ENCODE data around the gene KLHL25. TPM values are rescaled to one million over a fixed set of nuclear protein-coding genes. Genes with fewer than 3 reads are reported as not detected.
A peak's percentile ranks its signal among the peaks of the same experiment; 100 is the strongest.

The KLHL25 gene
- polyA plus RNA-seq, 3 donors from 2014 or later: 1.2 to 2.6 TPM; not detected in 1

- no peak overlapping the region for H3K4me3 Mint-ChIP-seq
- H3K27ac Mint-ChIP-seq: no peak overlapping the region
- no peaks in the 10 kb centered on the region for H3K36me3 Mint-ChIP-seq
- H3K9me3 Mint-ChIP-seq: no peaks in the 10 kb centered on the region
- peaks cover 0 to 3% of the 10 kb centered on the region in 2 donors for H3K4me1 Mint-ChIP-seq
- DNase-seq: no peak
- H3K27me3 Mint-ChIP-seq (ENCODE audit: low read depth in 3 of 3): peaks cover 0 to 2% (median 0%) of the 10 kb centered on the region in 3 donors
These were observed 28.5 kb downstream of the KLHL25 start for GRCh38 chr15:85766001-85766831.

- Mint-ChIP-seq H3K4me1 (peaks cover 0 to 3% of the 10 kb centered on the region in 2 donors), H3K27ac (no peak overlapping the region), H3K36me3 (no peaks in the 10 kb centered on the region), H3K27me3 (ENCODE audit: low read depth in 3 of 3) (peaks cover 0 to 2% (median 0%) of the 10 kb centered on the region in 3 donors), H3K9me3 (no peaks in the 10 kb centered on the region), H3K4me3 (no peak overlapping the region)
- no peak for DNase-seq
These were observed 30.0 kb downstream of the KLHL25 start for GRCh38 chr15:85764649-85765277.

- Mint-ChIP-seq H3K36me3 (no peaks in the 10 kb centered on the region), H3K9me3 (no peaks in the 10 kb centered on the region), H3K4me3 (no peak overlapping the region), H3K4me1 (peaks cover 0 to 3% of the 10 kb centered on the region in 2 donors), H3K27ac (no peak overlapping the region), H3K27me3 (ENCODE audit: low read depth in 3 of 3) (peaks cover 0 to 2% (median 0%) of the 10 kb centered on the region in 3 donors)
- DNase-seq: no peak
These were observed 30.8 kb downstream of the KLHL25 start for GRCh38 chr15:85763673-85764633.

DNA sequence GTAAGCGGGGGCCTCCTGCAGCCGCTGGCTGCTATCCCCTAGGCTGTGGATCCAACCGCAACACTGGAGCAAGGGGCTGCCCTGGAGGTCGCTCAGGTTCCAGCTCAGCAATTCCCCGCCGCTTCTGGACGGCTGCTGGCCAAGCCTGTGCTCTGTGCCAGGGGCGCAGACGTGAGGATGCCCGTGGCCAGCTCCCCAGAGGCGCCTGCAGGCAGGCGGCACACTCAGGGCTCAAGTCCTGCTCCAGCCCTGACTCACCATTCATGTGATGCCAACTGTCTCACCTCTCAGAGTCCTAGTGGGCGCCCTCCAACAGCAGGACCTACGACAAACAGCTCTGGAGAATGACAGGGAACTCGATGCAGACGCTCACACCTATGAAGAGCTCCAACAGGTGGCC is 31.6 kb downstream of the KLHL25 start:
- no peak for DNase-seq
- H3K4me1 Mint-ChIP-seq: peaks cover 0 to 3% of the 10 kb centered on the region in 2 donors
- no peaks in the 10 kb centered on the region for H3K36me3 Mint-ChIP-seq
- H3K27me3 Mint-ChIP-seq (ENCODE audit: low read depth in 3 of 3): peaks cover 0 to 2% (median 0%) of the 10 kb centered on the region in 3 donors
- no peaks in the 10 kb centered on the region for H3K9me3 Mint-ChIP-seq
- no peak overlapping the region for H3K27ac Mint-ChIP-seq
- no peak overlapping the region for H3K4me3 Mint-ChIP-seq

DNA sequence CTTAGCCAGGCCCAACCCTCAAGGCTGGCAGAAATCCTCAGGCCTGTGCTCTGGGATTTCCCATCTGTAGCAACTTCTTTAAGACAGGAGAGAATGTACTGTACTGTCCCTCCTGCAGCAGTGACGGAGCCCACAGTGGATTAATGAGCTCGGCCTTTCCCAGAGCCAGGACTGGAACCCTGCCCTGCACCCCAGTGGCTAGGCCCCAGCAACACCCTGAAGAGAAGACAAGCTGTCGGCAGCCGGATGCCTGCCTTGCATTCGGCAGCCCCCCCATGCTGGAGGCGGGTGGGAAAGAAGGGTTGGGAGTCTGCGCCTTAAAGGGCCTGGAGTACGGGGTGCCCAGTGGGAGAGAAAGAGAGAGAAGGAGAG is 32.0 kb downstream of the KLHL25 start:
- H3K36me3 Mint-ChIP-seq: no peaks in the 10 kb centered on the region
- peak overlapping the region in 1 of 6 donors; percentile 2 for H3K27ac Mint-ChIP-seq
- H3K4me3 Mint-ChIP-seq: no peak overlapping the region
- H3K4me1 Mint-ChIP-seq: peaks cover 0 to 3% of the 10 kb centered on the region in 2 donors
- H3K27me3 Mint-ChIP-seq (ENCODE audit: low read depth in 3 of 3): peaks cover 0 to 2% (median 0%) of the 10 kb centered on the region in 3 donors
- no peak for DNase-seq
- no peaks in the 10 kb centered on the region for H3K9me3 Mint-ChIP-seq

DNA sequence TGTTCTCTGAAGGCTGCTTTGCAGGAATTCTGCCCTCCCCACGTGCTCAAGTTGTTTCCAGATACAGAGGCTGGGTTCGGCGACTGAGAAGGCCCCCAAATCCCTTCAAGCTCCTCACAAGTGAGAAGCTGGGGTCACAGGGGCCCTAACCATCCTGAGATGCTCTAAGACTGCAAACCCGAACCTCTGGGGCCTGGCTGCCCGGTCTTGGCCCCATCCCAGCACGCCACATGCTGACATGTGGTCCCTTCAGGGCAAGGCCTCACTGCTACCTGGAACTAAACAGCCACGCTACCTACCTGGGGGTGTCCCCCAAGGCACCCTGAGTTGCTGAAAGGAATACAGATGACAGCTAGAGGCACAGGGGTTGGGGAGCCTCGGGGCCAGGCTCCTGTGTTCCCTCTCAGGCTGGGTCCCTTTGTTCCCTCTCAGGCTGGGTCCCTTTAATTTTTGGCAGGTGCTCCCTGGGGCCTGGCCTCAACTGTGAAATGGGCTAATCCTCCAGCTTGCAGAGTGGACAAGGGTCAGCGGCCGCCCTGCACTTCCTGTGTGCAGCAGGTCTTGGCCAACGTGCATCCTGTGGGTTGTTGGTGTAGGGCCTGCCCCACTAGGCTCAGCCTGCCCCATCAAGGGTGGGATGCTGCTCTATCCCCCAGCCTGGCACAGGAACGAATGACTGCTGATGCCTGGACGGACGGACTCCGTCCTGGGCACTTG is 32.5 kb downstream of the KLHL25 start:
- Mint-ChIP-seq H3K4me3 (no peak overlapping the region), H3K9me3 (no peaks in the 10 kb centered on the region), H3K27me3 (ENCODE audit: low read depth in 3 of 3) (peaks cover 0 to 2% (median 0%) of the 10 kb centered on the region in 3 donors), H3K27ac (no peak overlapping the region), H3K4me1 (peaks cover 0 to 3% of the 10 kb centered on the region in 2 donors), H3K36me3 (no peaks in the 10 kb centered on the region)
- DNase-seq: no peak

DNA sequence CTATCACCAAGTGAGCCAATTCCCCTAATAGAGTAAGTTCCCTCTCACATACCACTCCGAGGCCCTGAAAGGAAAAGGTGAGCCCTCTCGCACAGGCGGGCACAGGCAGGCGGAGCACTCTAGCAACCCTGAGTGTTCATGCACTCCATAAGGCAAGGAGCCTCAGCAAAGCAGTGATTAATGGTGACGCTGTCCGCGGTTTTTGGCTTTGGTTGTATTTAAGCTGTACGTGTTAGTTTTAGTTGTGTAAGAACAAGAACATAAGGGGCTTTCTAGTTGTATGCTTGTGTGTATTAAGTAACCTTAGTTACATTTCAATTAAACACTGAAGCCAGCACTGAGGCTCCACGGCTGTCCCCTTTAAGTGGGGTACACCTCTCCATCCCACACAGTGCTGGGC is 33.1 kb downstream of the KLHL25 start:
- no peak overlapping the region for H3K4me3 Mint-ChIP-seq
- peaks cover 0 to 2% (median 0%) of the 10 kb centered on the region in 3 donors for H3K27me3 Mint-ChIP-seq (ENCODE audit: low read depth in 3 of 3)
- peaks cover 0 to 3% of the 10 kb centered on the region in 2 donors for H3K4me1 Mint-ChIP-seq
- no peak overlapping the region for H3K27ac Mint-ChIP-seq
- H3K36me3 Mint-ChIP-seq: no peaks in the 10 kb centered on the region
- no peaks in the 10 kb centered on the region for H3K9me3 Mint-ChIP-seq
- no peak for DNase-seq

DNA sequence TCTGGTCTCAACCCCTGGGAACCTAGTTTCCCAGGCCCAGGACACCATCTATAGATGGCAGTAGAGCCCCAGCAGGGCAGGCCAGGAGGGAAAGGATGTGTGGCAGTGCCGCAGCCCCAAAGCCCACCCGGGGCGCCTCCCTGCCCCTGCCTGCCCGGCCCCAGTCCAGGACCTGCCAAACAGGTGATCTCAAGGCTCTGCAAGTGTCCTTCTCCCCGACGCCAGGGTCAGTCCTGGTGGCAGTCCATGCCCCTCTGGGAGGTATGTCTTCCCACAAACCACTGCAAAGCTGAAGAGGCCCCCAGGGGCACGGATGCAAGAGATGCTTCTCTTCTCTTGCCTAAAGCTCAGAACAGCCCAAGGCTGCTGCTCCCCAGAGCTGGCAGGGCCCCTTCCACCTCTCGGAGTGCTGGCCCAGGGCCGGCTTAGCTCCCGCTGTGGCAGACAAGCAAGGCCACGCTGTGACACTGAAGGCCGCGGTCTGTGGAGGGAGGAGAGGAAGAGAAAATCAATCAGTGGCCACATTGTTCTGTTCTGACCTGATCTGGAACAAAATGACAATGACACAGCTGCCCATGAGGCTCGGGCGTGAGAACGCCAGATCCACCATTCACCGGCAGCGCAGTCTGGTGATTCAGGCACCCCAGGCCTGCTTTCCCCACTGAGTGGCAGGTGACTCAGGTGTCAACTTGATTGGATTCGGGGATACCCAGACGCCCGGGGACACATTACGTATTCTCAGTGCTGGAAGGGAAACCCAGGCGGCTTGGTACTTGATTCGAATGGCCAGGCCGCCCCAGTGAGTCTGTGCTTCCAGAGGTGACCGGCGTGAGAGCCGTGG is 34.0 kb downstream of the KLHL25 start:
- Mint-ChIP-seq H3K4me3 (no peak overlapping the region), H3K36me3 (no peaks in the 10 kb centered on the region), H3K27me3 (ENCODE audit: low read depth in 3 of 3) (peaks cover 0 to 2% (median 0%) of the 10 kb centered on the region in 3 donors), H3K27ac (no peak overlapping the region), H3K4me1 (peaks cover 0 to 1% of the 10 kb centered on the region in 2 donors), H3K9me3 (no peaks in the 10 kb centered on the region)
- no peak for DNase-seq

- Mint-ChIP-seq H3K36me3 (no peaks in the 10 kb centered on the region), H3K4me3 (no peak overlapping the region), H3K27ac (no peak overlapping the region), H3K9me3 (no peaks in the 10 kb centered on the region), H3K27me3 (ENCODE audit: low read depth in 3 of 3) (peaks cover 0 to 2% (median 0%) of the 10 kb centered on the region in 3 donors), H3K4me1 (peaks cover 0 to 1% of the 10 kb centered on the region in 2 donors)
- no peak for DNase-seq
These were observed 34.7 kb downstream of the KLHL25 start for GRCh38 chr15:85760049-85760448.

DNA sequence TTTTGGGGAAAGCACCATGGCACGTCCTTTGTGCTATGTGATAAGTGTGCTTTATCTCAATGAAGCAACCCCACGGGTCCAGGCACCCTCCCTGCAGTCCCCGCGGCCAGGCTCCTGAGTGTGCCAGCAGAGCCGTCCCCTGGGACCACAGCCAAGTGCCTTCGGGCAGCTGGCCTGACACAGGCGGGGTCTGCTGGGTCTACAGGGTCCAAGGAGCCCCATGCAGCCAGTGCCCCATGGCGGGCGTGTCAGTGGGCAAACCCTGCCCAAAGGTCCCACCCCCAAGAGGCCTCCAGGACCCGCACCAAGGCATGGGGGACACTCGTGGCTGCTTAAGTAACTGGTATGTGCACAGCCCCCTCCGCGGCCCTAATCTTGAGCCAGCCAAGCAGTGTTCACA is 35.3 kb downstream of the KLHL25 start:
- H3K36me3 Mint-ChIP-seq: peaks cover 0 to 3% (median 0%) of the 10 kb centered on the region in 3 donors
- peaks cover 0 to 2% (median 0%) of the 10 kb centered on the region in 3 donors for H3K27me3 Mint-ChIP-seq (ENCODE audit: low read depth in 3 of 3)
- H3K27ac Mint-ChIP-seq: no peak overlapping the region
- DNase-seq: no peak
- peaks cover 0 to 1% of the 10 kb centered on the region in 2 donors for H3K4me1 Mint-ChIP-seq
- no peaks in the 10 kb centered on the region for H3K9me3 Mint-ChIP-seq
- no peak overlapping the region for H3K4me3 Mint-ChIP-seq

DNA sequence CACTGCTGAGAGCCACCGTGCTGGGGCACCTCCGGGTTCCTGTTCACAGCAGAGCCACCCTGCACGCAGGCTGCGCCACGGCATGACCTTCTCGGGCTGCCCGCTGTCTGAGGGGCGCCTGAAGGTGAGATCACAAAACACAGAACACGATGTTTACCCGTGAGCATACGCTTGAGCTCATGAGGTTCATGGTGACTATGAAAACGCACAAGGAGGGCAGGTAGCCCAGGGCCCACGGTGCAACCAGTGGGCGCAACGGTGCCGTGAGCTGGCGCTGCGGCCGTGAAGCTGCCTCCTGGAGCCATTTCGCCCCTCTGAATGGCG is 36.1 kb downstream of the KLHL25 start:
- no peak for DNase-seq
- peaks cover 0 to 1% of the 10 kb centered on the region in 2 donors for H3K4me1 Mint-ChIP-seq
- peaks cover 0 to 4% (median 0%) of the 10 kb centered on the region in 3 donors for H3K27me3 Mint-ChIP-seq (ENCODE audit: low read depth in 3 of 3)
- H3K9me3 Mint-ChIP-seq: no peaks in the 10 kb centered on the region
- no peak overlapping the region for H3K4me3 Mint-ChIP-seq
- H3K27ac Mint-ChIP-seq: no peak overlapping the region
- H3K36me3 Mint-ChIP-seq: peaks cover 0 to 3% (median 0%) of the 10 kb centered on the region in 3 donors

GRCh38 chr15:85757939-85758654 is 36.6 kb downstream of the KLHL25 start:
- no peak overlapping the region for H3K27ac Mint-ChIP-seq
- H3K27me3 Mint-ChIP-seq (ENCODE audit: low read depth in 3 of 3): peaks cover 0 to 4% (median 2%) of the 10 kb centered on the region in 3 donors
- DNase-seq: no peak
- no peaks in the 10 kb centered on the region for H3K4me1 Mint-ChIP-seq
- H3K36me3 Mint-ChIP-seq: peaks cover 0 to 3% (median 0%) of the 10 kb centered on the region in 3 donors
- no peaks in the 10 kb centered on the region for H3K9me3 Mint-ChIP-seq
- H3K4me3 Mint-ChIP-seq: no peak overlapping the region
